Testis (tissue), 2 donors: ENCODE measurements around the gene MYO1H.

Experiments
- CTCF ChIP-seq, 3 experiments: fragments of 450-650 bp in 2 of 3; fragments of 200-600 bp in 1 of 3; sonication (generic) in 1 of 3; IDR thresholded peaks; one replicate each; pipeline ENCODE4 v1.5.1; 2016 to 2019; ENCODE audit warnings: antibody characterized with exemption in 3 of 3, mild to moderate bottlenecking in 2 of 3, moderate library complexity in 1 of 3
- POLR2A ChIP-seq: fragments of 450-650 bp; IDR thresholded peaks from one replicate; pipeline ENCODE4 v1.6.1; 2017; ENCODE audit warnings: antibody characterized with exemption, mild to moderate bottlenecking, moderate library complexity

GRCh38 chr12:109359131-109359690, 11.5 kb downstream of the MYO1H start:
- TF ChIP-seq CTCF (IDR thresholded peaks at IDR 0.05), result no peak
- TF ChIP-seq POLR2A, result no peak
